Measurements from ENCODE around the gene MISP.

DNA sequence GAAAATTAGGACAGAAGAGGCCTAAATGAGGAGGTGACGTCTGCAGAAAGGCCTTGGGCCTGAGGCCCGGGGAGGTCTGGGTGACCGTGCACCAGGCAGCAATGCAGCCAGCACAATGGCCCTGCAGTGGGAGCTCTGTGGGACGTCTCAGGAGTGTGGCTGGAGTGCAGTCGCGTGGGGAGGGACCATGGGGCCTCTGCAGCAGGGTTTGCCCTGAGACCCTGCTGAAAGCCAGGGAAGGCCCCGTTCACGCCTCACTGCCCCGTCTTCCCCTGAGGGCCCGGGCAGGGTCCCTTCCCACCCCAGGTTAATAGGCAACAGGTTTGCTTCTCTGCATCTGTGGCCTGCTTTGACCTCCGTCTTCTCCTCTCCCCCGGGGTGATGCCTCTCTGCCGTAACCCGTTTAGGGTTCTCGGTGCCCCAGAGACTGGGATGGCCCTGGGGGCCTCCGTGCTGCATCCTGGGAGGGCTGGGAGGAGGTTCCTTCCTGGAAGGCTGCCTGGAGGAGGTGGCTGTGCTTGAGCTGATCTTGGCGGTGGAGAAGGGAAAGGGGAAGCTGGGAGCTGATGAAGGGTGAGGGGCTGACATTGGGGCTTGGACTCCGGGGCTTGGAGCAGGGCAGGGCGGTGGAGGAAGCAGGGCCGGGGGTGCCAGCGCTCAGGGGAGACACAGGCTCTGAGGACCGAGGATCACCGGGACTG lies 32.5 kb upstream of the MISP start:
- TF ChIP-seq, protein P1, sequence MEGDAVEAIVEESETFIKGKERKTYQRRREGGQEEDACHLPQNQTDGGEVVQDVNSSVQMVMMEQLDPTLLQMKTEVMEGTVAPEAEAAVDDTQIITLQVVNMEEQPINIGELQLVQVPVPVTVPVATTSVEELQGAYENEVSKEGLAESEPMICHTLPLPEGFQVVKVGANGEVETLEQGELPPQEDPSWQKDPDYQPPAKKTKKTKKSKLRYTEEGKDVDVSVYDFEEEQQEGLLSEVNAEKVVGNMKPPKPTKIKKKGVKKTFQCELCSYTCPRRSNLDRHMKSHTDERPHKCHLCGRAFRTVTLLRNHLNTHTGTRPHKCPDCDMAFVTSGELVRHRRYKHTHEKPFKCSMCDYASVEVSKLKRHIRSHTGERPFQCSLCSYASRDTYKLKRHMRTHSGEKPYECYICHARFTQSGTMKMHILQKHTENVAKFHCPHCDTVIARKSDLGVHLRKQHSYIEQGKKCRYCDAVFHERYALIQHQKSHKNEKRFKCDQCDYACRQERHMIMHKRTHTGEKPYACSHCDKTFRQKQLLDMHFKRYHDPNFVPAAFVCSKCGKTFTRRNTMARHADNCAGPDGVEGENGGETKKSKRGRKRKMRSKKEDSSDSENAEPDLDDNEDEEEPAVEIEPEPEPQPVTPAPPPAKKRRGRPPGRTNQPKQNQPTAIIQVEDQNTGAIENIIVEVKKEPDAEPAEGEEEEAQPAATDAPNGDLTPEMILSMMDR (IDR thresholded peaks at IDR 0.05), result no peak
- TF ChIP-seq EZH2 (IDR thresholded peaks at IDR 0.05; ENCODE audit: borderline replicate concordance, insufficient read depth, low read depth, low read length, poor library complexity, severe bottlenecking), result no peak
